ENCODE data around the gene INO80C. TPM values are rescaled to one million over a fixed set of nuclear protein-coding genes. Genes with fewer than 3 reads are reported as not detected.

INO80C gene
- total and polyA plus RNA-seq, 2 donors from 2014 or later: 20.9 to 38.2 TPM

GRCh38 chr18:35522130-35522959 lies 24.6 kb upstream of the INO80C start:
- FAIRE-seq (no peak), DNase-seq (no peak)
- no peaks in the 10 kb centered on the region for H3K27me3 ChIP-seq (ENCODE audit: control insufficient read depth, insufficient read depth, low read length)
- H3K27ac ChIP-seq (ENCODE audit: low read depth in 2 of 2, low read length in 2 of 2): no peak overlapping the region
- no peak overlapping the region for H3K4me3 ChIP-seq (ENCODE audit: low read length in 3 of 3)
- H3K36me3 ChIP-seq (ENCODE audit: control insufficient read depth in 2 of 3, insufficient read depth in 3 of 3, low read length in 3 of 3): no peaks in the 10 kb centered on the region
- intact Hi-C loops (cut with DNase I): no loop called here
- no peaks in the 10 kb centered on the region for H3K9me3 ChIP-seq (ENCODE audit: control insufficient read depth in 2 of 3, insufficient read depth in 1 of 3, low read length in 3 of 3)
- peaks cover 0 to 5% (median 0%) of the 10 kb centered on the region in 3 donors for H3K4me1 ChIP-seq (ENCODE audit: control insufficient read depth in 2 of 3, insufficient read depth in 2 of 3, low read depth in 1 of 3, low read length in 3 of 3)
- no peak overlapping the region for H3K9ac ChIP-seq (ENCODE audit: low read length in 3 of 3)
- no peak for TF ChIP-seq CTCF (IDR thresholded peaks at IDR 0.05; ENCODE audit: borderline replicate concordance, extremely low read depth, insufficient read depth)

GRCh38 chr18:35521133-35521532 lies 23.4 kb upstream of the INO80C start:
- H3K4me1 ChIP-seq (ENCODE audit: control insufficient read depth in 2 of 3, insufficient read depth in 2 of 3, low read depth in 1 of 3, low read length in 3 of 3): peaks cover 0 to 5% (median 0%) of the 10 kb centered on the region in 3 donors
- no peaks in the 10 kb centered on the region for H3K36me3 ChIP-seq (ENCODE audit: control insufficient read depth in 2 of 3, insufficient read depth in 3 of 3, low read length in 3 of 3)
- FAIRE-seq: no peak
- no peak overlapping the region for H3K27ac ChIP-seq (ENCODE audit: low read depth in 2 of 2, low read length in 2 of 2)
- intact Hi-C loops (cut with DNase I): no loop called here
- no peak overlapping the region for H3K4me3 ChIP-seq (ENCODE audit: low read length in 3 of 3)
- no peak overlapping the region for H3K9ac ChIP-seq (ENCODE audit: low read length in 3 of 3)
- no peaks in the 10 kb centered on the region for H3K27me3 ChIP-seq (ENCODE audit: control insufficient read depth, insufficient read depth, low read length)
- no peaks in the 10 kb centered on the region for H3K9me3 ChIP-seq (ENCODE audit: control insufficient read depth in 2 of 3, insufficient read depth in 1 of 3, low read length in 3 of 3)
- no peak for DNase-seq
- no peak for TF ChIP-seq CTCF (IDR thresholded peaks at IDR 0.05; ENCODE audit: borderline replicate concordance, extremely low read depth, insufficient read depth)

DNA sequence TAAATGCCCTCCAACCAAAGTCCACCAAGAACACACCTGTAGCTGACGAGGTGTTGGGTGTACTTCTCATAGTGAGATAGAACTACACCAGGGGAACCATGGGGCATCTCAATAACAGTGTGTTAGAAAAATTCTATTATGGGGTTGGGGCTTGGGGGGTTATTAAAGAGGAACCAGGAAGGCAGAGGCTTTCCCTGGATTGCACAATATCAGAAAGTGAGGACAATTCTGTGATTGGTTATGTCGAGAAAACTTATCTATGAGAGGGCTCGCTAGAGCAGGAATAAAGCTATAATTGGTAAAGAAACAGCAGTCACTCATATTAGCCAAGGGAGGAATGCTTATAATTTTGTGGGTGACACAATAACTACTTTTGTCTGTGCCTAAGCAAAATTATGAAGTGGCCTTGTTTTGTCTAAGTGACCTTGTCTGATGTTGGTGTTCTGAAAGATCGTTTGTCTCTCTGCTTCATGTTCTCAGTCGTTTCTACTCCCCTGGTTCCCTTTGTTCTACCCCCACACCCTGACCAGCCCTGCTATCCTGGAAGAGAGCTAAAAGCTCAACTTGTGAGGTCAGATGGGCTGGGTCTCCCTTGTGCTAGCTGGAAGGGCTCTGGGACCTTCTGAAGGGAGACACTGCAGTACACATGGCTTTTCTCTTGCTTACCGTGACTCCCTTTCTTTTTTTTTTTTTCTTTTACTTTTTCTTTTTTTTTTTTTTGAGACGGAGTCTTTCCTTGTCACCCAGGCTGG lies 21.6 kb upstream of the INO80C start:
- H3K27ac ChIP-seq (ENCODE audit: low read depth in 2 of 2, low read length in 2 of 2): no peak overlapping the region
- TF ChIP-seq CTCF (IDR thresholded peaks at IDR 0.05; ENCODE audit: borderline replicate concordance, extremely low read depth, insufficient read depth): no peak
- no peaks in the 10 kb centered on the region for H3K27me3 ChIP-seq (ENCODE audit: control insufficient read depth, insufficient read depth, low read length)
- H3K4me3 ChIP-seq (ENCODE audit: low read length in 3 of 3): no peak overlapping the region
- no peaks in the 10 kb centered on the region for H3K36me3 ChIP-seq (ENCODE audit: control insufficient read depth in 2 of 3, insufficient read depth in 3 of 3, low read length in 3 of 3)
- no peaks in the 10 kb centered on the region for H3K9me3 ChIP-seq (ENCODE audit: control insufficient read depth in 2 of 3, insufficient read depth in 1 of 3, low read length in 3 of 3)
- H3K9ac ChIP-seq (ENCODE audit: low read length in 3 of 3): no peak overlapping the region
- intact Hi-C loops (cut with DNase I): no loop called here
- DNase-seq (no peak), FAIRE-seq (no peak)
- H3K4me1 ChIP-seq (ENCODE audit: control insufficient read depth in 2 of 3, insufficient read depth in 2 of 3, low read depth in 1 of 3, low read length in 3 of 3): no peaks in the 10 kb centered on the region
